ENCODE results near the gene IMMP2L. TPM values are rescaled to one million over a fixed set of nuclear protein-coding genes. Genes with fewer than 3 reads are reported as not detected.

IMMP2L gene
- total and polyA plus RNA-seq, 2 of the 4 experiments (the other 2 are of a cell fraction) = 5.8 to 9.3 TPM

GRCh38 chr7:110891197-110891596 is 671.1 kb downstream of the IMMP2L start:
- Histone ChIP-seq H4K91ac (ENCODE audit: insufficient read depth, low read depth, low read length) (no peak overlapping the region), H3K18ac (ENCODE audit: low read depth, low read length) (no peak overlapping the region), H3K56ac (ENCODE audit: extremely low read depth, insufficient read depth, low read length) (no peak overlapping the region), H3K9ac (ENCODE audit: low read depth, low read length) (no peak overlapping the region), H3K4me3 (ENCODE audit: insufficient read depth, low read depth, low read length) (no peak overlapping the region), H3K9me1 (ENCODE audit: insufficient read depth, low read length) (no peaks in the 10 kb centered on the region), H3K4me1 (ENCODE audit: control insufficient read depth, insufficient read depth, low read length) (no peaks in the 10 kb centered on the region), H3K23ac (ENCODE audit: low read depth, low read length) (no peak overlapping the region), H3K36me3 (ENCODE audit: control insufficient read depth, insufficient read depth, low read length) (no peaks in the 10 kb centered on the region), H3K27ac (ENCODE audit: insufficient read depth, low read length) (no peak overlapping the region), H2AFZ (replicated peaks; ENCODE audit: low read length, poor library complexity) (no peak overlapping the region), H2BK20ac (ENCODE audit: low read depth, low read length) (no peak overlapping the region), H3K27me3 (ENCODE audit: control insufficient read depth, insufficient read depth, low read length) (no peaks in the 10 kb centered on the region), H2BK5ac (ENCODE audit: low read depth, low read length, poor library complexity, severe bottlenecking) (no peak overlapping the region), H3K79me1 (ENCODE audit: low read depth in 1 of 2, low read length in 2 of 2) (no peaks in the 10 kb centered on the region), H3K9me3 (ENCODE audit: control insufficient read depth, insufficient read depth, low read length) (no peaks in the 10 kb centered on the region), H2AK9ac (replicated peaks; ENCODE audit: low read depth, low read length, poor library complexity) (no peak overlapping the region), H3K4ac (ENCODE audit: low read depth, low read length) (no peak overlapping the region), H2BK15ac (ENCODE audit: low read depth, low read length) (no peak overlapping the region), H3K4me2 (ENCODE audit: low read depth, low read length) (no peak overlapping the region), H3K14ac (replicated peaks; ENCODE audit: low read depth, low read length) (no peak overlapping the region), H2BK120ac (ENCODE audit: low read depth, low read length) (no peak overlapping the region), H4K5ac (ENCODE audit: low read depth, low read length) (no peak overlapping the region), H4K8ac (ENCODE audit: low read depth in 2 of 2, low read length in 2 of 2) (no peak overlapping the region), H4K20me1 (ENCODE audit: insufficient read depth, low read length) (no peaks in the 10 kb centered on the region), H2AK5ac (ENCODE audit: low read depth, low read length) (no peak overlapping the region)
- no peak for DNase-seq
- POLR2A ChIA-PET (ENCODE audit: unreplicated experiment) = no interaction called here
- CTCF ChIA-PET = no interaction called here
- WGBS, 2 experiments (ENCODE audit: extremely low coverage in 2 of 2, insufficient read length in 1 of 2) = no CpG with 5 or more reads among the region's 2 CpGs
- no TSS peak for BruUV-seq (replicated peaks)
- no peak for ATAC-seq (ENCODE audit: low read depth)
- in situ Hi-C loops (cut with MboI; ENCODE audit: low sequenced_read_pairs) = no loop called here
- dilution Hi-C loops (cut with HindIII; ENCODE audit: low sequenced_read_pairs, unreplicated experiment) = no loop called here
- TF ChIP-seq MXI1 (IDR thresholded peaks at IDR 0.05; ENCODE audit: borderline replicate concordance, low read depth, low read length) (no peak), FOS (IDR thresholded peaks at IDR 0.05; ENCODE audit: low read depth, low read length) (no peak), RCOR1 (IDR thresholded peaks at IDR 0.05; ENCODE audit: insufficient replicate concordance, low read length) (no peak), RAD21 (IDR thresholded peaks at IDR 0.05; ENCODE audit: low read length) (no peak), ELK1 (IDR thresholded peaks at IDR 0.05; ENCODE audit: borderline replicate concordance, low read depth, low read length) (no peak), CEBPB (IDR thresholded peaks at IDR 0.05; ENCODE audit: low read depth, low read length) (no peak), NFE2L2 (IDR thresholded peaks at IDR 0.05; ENCODE audit: low read depth, low read length) (no peak)
- intact Hi-C loops (cut with micrococcal nuclease) = no loop called here
